ENCODE measurements around the gene ZNF428. TPM values are rescaled to one million over a fixed set of nuclear protein-coding genes. Genes with fewer than 3 reads are reported as not detected.
A peak's percentile ranks its signal among the peaks of the same experiment; 100 is the strongest.

The ZNF428 gene
- total and polyA plus RNA-seq, 2 donors from 2014 or later = 44.3 to 95.4 TPM

GRCh38 chr19:43622070-43622469 is 2.6 kb upstream of the ZNF428 start:
- Histone ChIP-seq H3K9ac (ENCODE audit: low read length in 3 of 3) (no peak overlapping the region), H3K9me3 (ENCODE audit: control insufficient read depth in 2 of 3, insufficient read depth in 1 of 3, low read length in 3 of 3) (no peaks in the 10 kb centered on the region), H3K27ac (ENCODE audit: low read depth in 2 of 2, low read length in 2 of 2) (no peak overlapping the region), H3K27me3 (ENCODE audit: control insufficient read depth, insufficient read depth, low read length) (no peaks in the 10 kb centered on the region), H3K4me3 (ENCODE audit: low read length in 3 of 3) (no peak overlapping the region), H3K36me3 (ENCODE audit: control insufficient read depth in 2 of 3, insufficient read depth in 3 of 3, low read length in 3 of 3) (no peaks in the 10 kb centered on the region), H3K4me1 (ENCODE audit: control insufficient read depth in 2 of 3, insufficient read depth in 2 of 3, low read depth in 1 of 3, low read length in 3 of 3) (peaks cover 0 to 7% (median 0%) of the 10 kb centered on the region in 3 donors)
- TF ChIP-seq, protein P1, sequence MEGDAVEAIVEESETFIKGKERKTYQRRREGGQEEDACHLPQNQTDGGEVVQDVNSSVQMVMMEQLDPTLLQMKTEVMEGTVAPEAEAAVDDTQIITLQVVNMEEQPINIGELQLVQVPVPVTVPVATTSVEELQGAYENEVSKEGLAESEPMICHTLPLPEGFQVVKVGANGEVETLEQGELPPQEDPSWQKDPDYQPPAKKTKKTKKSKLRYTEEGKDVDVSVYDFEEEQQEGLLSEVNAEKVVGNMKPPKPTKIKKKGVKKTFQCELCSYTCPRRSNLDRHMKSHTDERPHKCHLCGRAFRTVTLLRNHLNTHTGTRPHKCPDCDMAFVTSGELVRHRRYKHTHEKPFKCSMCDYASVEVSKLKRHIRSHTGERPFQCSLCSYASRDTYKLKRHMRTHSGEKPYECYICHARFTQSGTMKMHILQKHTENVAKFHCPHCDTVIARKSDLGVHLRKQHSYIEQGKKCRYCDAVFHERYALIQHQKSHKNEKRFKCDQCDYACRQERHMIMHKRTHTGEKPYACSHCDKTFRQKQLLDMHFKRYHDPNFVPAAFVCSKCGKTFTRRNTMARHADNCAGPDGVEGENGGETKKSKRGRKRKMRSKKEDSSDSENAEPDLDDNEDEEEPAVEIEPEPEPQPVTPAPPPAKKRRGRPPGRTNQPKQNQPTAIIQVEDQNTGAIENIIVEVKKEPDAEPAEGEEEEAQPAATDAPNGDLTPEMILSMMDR (IDR thresholded peaks at IDR 0.05; ENCODE audit: borderline replicate concordance, extremely low read depth, insufficient read depth) = no peak
- no peak for FAIRE-seq
- no peak for DNase-seq
- intact Hi-C loops (cut with DNase I) = no loop called here

DNA sequence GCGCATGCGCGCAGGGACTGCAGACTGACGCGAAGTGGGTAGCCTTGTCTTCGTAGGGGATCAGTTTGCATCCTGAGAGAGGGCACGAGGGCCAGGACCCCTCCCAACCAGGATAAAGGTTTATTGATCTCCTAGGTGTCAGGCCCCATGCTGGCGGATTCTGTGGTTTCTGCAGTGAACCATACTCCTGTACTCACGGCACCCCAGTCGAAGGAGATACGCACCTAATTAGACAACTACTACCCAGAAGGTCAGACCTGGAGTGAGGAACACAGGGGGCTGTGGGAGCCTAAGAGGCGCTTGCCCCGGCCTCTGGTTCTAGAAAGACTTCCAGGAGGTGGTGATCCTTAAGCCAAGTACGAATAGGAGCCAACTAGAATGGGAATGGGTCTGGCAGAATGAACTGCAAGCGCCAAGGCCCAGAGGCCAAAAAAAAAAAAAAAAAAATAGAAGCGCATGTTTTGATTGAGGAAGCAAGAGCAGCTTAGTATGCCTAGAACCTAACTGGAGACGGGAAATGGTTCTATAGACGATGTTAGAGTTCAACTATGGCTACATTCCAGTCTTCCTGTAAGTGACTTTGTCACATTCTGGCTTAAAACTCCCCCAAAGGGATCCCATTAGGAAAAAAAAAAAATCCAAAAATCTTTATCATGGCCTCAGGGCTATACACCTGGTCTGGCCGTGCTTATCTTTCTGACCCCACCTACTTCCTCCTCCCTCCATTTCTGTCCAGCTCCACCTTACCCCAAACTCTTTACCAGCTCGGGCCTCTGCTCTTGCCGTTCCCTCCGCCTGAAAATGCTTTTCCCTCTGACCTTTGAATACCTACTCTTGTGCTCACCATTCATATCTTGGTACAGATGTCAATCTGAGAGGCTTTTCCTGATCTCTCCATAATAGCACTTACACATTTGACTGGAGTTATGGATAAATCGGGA is 902 bp upstream of the ZNF428 start:
- peak in 1 of 5 donors; percentile 28 for DNase-seq
- no peak for FAIRE-seq
- intact Hi-C loops (cut with DNase I) = no loop called here

DNA sequence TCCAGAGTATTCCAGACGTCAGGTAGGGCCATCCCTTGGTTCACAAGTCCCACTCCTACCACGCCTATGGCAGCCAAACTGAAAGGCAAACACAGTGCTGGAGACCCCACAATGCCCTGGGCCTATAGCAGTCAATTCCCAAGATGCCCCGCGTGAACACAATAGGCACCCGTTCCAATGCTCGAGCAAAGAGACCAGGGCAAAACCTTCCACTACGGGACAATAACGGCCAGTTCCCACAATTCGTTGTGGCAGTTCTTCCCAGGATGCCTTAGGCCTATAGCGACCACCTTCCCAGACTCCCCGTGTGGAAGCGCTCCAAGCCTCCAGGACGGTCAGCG is 538 bp downstream of the ZNF428 start:
- TF ChIP-seq, protein P1 (IDR thresholded peaks at IDR 0.05; ENCODE audit: borderline replicate concordance, extremely low read depth, insufficient read depth) = no peak
- Histone ChIP-seq H3K9me3 (ENCODE audit: control insufficient read depth in 2 of 3, insufficient read depth in 1 of 3, low read length in 3 of 3) (no peaks in the 10 kb centered on the region), H3K4me1 (ENCODE audit: control insufficient read depth in 2 of 3, insufficient read depth in 2 of 3, low read depth in 1 of 3, low read length in 3 of 3) (peaks cover 0 to 7% (median 0%) of the 10 kb centered on the region in 3 donors), H3K9ac (ENCODE audit: low read length in 3 of 3) (peak overlapping the region; percentile 83 to 98 (median 91)), H3K36me3 (ENCODE audit: control insufficient read depth in 2 of 3, insufficient read depth in 3 of 3, low read length in 3 of 3) (no peaks in the 10 kb centered on the region), H3K27ac (ENCODE audit: low read depth in 2 of 2, low read length in 2 of 2) (peak overlapping the region; percentile 93 to 95), H3K27me3 (ENCODE audit: control insufficient read depth, insufficient read depth, low read length) (no peaks in the 10 kb centered on the region), H3K4me3 (ENCODE audit: low read length in 3 of 3) (peak overlapping the region; percentile 92 to 97 (median 92))
- intact Hi-C loops (cut with DNase I) = no loop called here
- no peak for FAIRE-seq
- peak in 1 of 5 donors; percentile 76 for DNase-seq

More for the DNA sequence above, 902 bp upstream of the ZNF428 start:
- peak overlapping the region; percentile 93 to 95 for H3K27ac ChIP-seq (ENCODE audit: low read depth in 2 of 2, low read length in 2 of 2)
- peak overlapping the region; percentile 24 to 83 (median 80) for H3K9ac ChIP-seq (ENCODE audit: low read length in 3 of 3)
- no peaks in the 10 kb centered on the region for H3K9me3 ChIP-seq (ENCODE audit: control insufficient read depth in 2 of 3, insufficient read depth in 1 of 3, low read length in 3 of 3)
- H3K36me3 ChIP-seq (ENCODE audit: control insufficient read depth in 2 of 3, insufficient read depth in 3 of 3, low read length in 3 of 3) = no peaks in the 10 kb centered on the region
- H3K4me1 ChIP-seq (ENCODE audit: control insufficient read depth in 2 of 3, insufficient read depth in 2 of 3, low read depth in 1 of 3, low read length in 3 of 3) = peaks cover 0 to 7% (median 0%) of the 10 kb centered on the region in 3 donors
- H3K4me3 ChIP-seq (ENCODE audit: low read length in 3 of 3) = peak overlapping the region; percentile 79 to 97 (median 92)
- H3K27me3 ChIP-seq (ENCODE audit: control insufficient read depth, insufficient read depth, low read length) = no peaks in the 10 kb centered on the region
- TF ChIP-seq, protein P1 (IDR thresholded peaks at IDR 0.05; ENCODE audit: borderline replicate concordance, extremely low read depth, insufficient read depth) = no peak

Measured in kidney (tissue), 14 donors.